ENCODE data around the gene RAB40C. TPM values are rescaled to one million over a fixed set of nuclear protein-coding genes. Genes with fewer than 3 reads are reported as not detected.

The RAB40C gene
- total and polyA plus RNA-seq, 2 donors (not counting 1 experiment from before 2014, with no cell fraction given): 3.2 to 11.6 TPM

GRCh38 chr16:677316-678190, 87.7 kb downstream of the RAB40C start:
- no peak overlapping the region for H3K4me2 ChIP-seq (ENCODE audit: extremely low read depth, insufficient read depth, low read length)
- H3K27ac ChIP-seq (ENCODE audit: insufficient read depth, low read length): no peak overlapping the region
- peaks cover 16% of the 10 kb centered on the region for H3K36me3 ChIP-seq (ENCODE audit: control insufficient read depth, insufficient read depth, low read length)
- H2AFZ ChIP-seq (ENCODE audit: low read length): no peak overlapping the region
- no peak for DNase-seq (ENCODE audit: low read depth in 2 of 2)
- peaks cover 16% of the 10 kb centered on the region for H3K4me1 ChIP-seq (ENCODE audit: control insufficient read depth, extremely low read depth, insufficient read depth, low read length)
- H3K9ac ChIP-seq (ENCODE audit: insufficient read depth, low read length): no peak overlapping the region
- H3K4me3 ChIP-seq (replicated peaks in 1 of 4; ENCODE audit: control extremely low read depth in 1 of 4, insufficient read depth in 1 of 4, low read depth in 3 of 4, low read length in 4 of 4): no peak overlapping the region
- H3K79me2 ChIP-seq (ENCODE audit: control insufficient read depth, insufficient read depth, low read length): peaks cover 19% of the 10 kb centered on the region
- H3K9me3 ChIP-seq (ENCODE audit: control insufficient read depth, insufficient read depth, low read depth, low read length): no peaks in the 10 kb centered on the region
- no peaks in the 10 kb centered on the region for H4K20me1 ChIP-seq (ENCODE audit: control insufficient read depth, extremely low read depth, insufficient read depth, low read length)
- TF ChIP-seq CTCF (conservative IDR thresholded peaks at IDR 0.05 in 1 of 2, IDR thresholded peaks at IDR 0.05 in 1 of 2; ENCODE audit: low read depth in 1 of 2, low read length in 2 of 2): no peak
- no peak for TF ChIP-seq EZH2 (IDR thresholded peaks at IDR 0.05; ENCODE audit: low read length, missing control alignments)
- H3K27me3 ChIP-seq (ENCODE audit: control insufficient read depth, insufficient read depth, low read length): no peaks in the 10 kb centered on the region

- peaks cover 26% of the 10 kb centered on the region for H3K79me2 ChIP-seq (ENCODE audit: control insufficient read depth, insufficient read depth, low read length)
- no peak for DNase-seq (ENCODE audit: low read depth in 2 of 2)
- TF ChIP-seq EZH2 (IDR thresholded peaks at IDR 0.05; ENCODE audit: low read length, missing control alignments): no peak
- no peak for TF ChIP-seq CTCF (conservative IDR thresholded peaks at IDR 0.05 in 1 of 2, IDR thresholded peaks at IDR 0.05 in 1 of 2; ENCODE audit: low read depth in 1 of 2, low read length in 2 of 2)
- H3K4me1 ChIP-seq (ENCODE audit: control insufficient read depth, extremely low read depth, insufficient read depth, low read length): peaks cover 18% of the 10 kb centered on the region
- peaks cover 19% of the 10 kb centered on the region for H3K36me3 ChIP-seq (ENCODE audit: control insufficient read depth, insufficient read depth, low read length)
- H3K27me3 ChIP-seq (ENCODE audit: control insufficient read depth, insufficient read depth, low read length): no peaks in the 10 kb centered on the region
- no peaks in the 10 kb centered on the region for H3K9me3 ChIP-seq (ENCODE audit: control insufficient read depth, insufficient read depth, low read depth, low read length)
- H4K20me1 ChIP-seq (ENCODE audit: control insufficient read depth, extremely low read depth, insufficient read depth, low read length): no peaks in the 10 kb centered on the region
- H2AFZ ChIP-seq (ENCODE audit: low read length): no peak overlapping the region
- H3K4me2 ChIP-seq (ENCODE audit: extremely low read depth, insufficient read depth, low read length): no peak overlapping the region
- H3K4me3 ChIP-seq (replicated peaks in 1 of 4; ENCODE audit: control extremely low read depth in 1 of 4, insufficient read depth in 1 of 4, low read depth in 3 of 4, low read length in 4 of 4): no peak overlapping the region
- no peak overlapping the region for H3K9ac ChIP-seq (ENCODE audit: insufficient read depth, low read length)
- H3K27ac ChIP-seq (ENCODE audit: insufficient read depth, low read length): no peak overlapping the region
These were observed 88.5 kb downstream of the RAB40C start for GRCh38 chr16:678209-678857.

Other genes starting within 250 kb of the RAB40C start
- gene AXIN1, start 237.3 kb upstream of the RAB40C start, total RNA-seq: 18.2 and 18.7 TPM in 2 replicates
- gene AXIN1, start 237.3 kb upstream of the RAB40C start, polyA plus RNA-seq: 5.1 and 7.2 TPM in 2 replicates
- 53.7 and 65.2 TPM in 2 replicates for gene MRPL28, start 219.5 kb upstream of the RAB40C start, total RNA-seq
- 86.5 and 133 TPM in 2 replicates for gene MRPL28, start 219.5 kb upstream of the RAB40C start, polyA plus RNA-seq
- 48.8 and 82.7 TPM in 2 replicates for gene PGAP6, start 208.1 kb upstream of the RAB40C start, total RNA-seq
- gene PGAP6, start 208.1 kb upstream of the RAB40C start, polyA plus RNA-seq: 46.2 and 73.2 TPM in 2 replicates
- gene NME4, start 192.9 kb upstream of the RAB40C start, total RNA-seq: 51.9 and 71.7 TPM in 2 replicates
- gene NME4, start 192.9 kb upstream of the RAB40C start, polyA plus RNA-seq: 114 and 121 TPM in 2 replicates
- 6.4 and 12.1 TPM in 2 replicates for gene DECR2, start 188.2 kb upstream of the RAB40C start, total RNA-seq
- 10.8 and 12.0 TPM in 2 replicates for gene DECR2, start 188.2 kb upstream of the RAB40C start, polyA plus RNA-seq
- gene RAB11FIP3, start 164.4 kb upstream of the RAB40C start, total RNA-seq: 17.5 and 22.1 TPM in 2 replicates
- 7.3 and 11.9 TPM in 2 replicates for gene RAB11FIP3, start 164.4 kb upstream of the RAB40C start, polyA plus RNA-seq
- 16.4 and 21.3 TPM in 2 replicates for gene CAPN15, start 62.4 kb upstream of the RAB40C start, total RNA-seq
- 4.1 and 7.8 TPM in 2 replicates for gene CAPN15, start 62.4 kb upstream of the RAB40C start, polyA plus RNA-seq
- not detected in 2 replicates for gene PRR35, start 29.7 kb upstream of the RAB40C start, total RNA-seq
- gene PRR35, start 29.7 kb upstream of the RAB40C start, polyA plus RNA-seq: not detected in 2 replicates
- 2.1 and 3.3 TPM in 2 replicates for gene NHLRC4, start 23.1 kb upstream of the RAB40C start, total RNA-seq
- gene NHLRC4, start 23.1 kb upstream of the RAB40C start, polyA plus RNA-seq: 0.34 and 0.66 TPM in 2 replicates
- gene PIGQ, start 20.1 kb upstream of the RAB40C start, total RNA-seq: 20.5 and 22.3 TPM in 2 replicates
- 11.2 and 13.0 TPM in 2 replicates for gene PIGQ, start 20.1 kb upstream of the RAB40C start, polyA plus RNA-seq
- gene WFIKKN1, start 40.9 kb downstream of the RAB40C start, total RNA-seq: under 0.01 and 0.17 TPM in 2 replicates
- gene WFIKKN1, start 40.9 kb downstream of the RAB40C start, polyA plus RNA-seq: not detected in 2 replicates
- 71.7 and 75.2 TPM in 2 replicates for gene METTL26, start 46.2 kb downstream of the RAB40C start, total RNA-seq
- 39.2 and 49.7 TPM in 2 replicates for gene METTL26, start 46.2 kb downstream of the RAB40C start, polyA plus RNA-seq
- gene MCRIP2, start 51.8 kb downstream of the RAB40C start, total RNA-seq: 18.0 and 21.8 TPM in 2 replicates
- gene MCRIP2, start 51.8 kb downstream of the RAB40C start, polyA plus RNA-seq: 2.8 and 3.4 TPM in 2 replicates
- gene WDR90, start 59.3 kb downstream of the RAB40C start, total RNA-seq: 4.6 and 4.8 TPM in 2 replicates
- gene WDR90, start 59.3 kb downstream of the RAB40C start, polyA plus RNA-seq: 2.9 and 4.4 TPM in 2 replicates
- gene RHOT2, start 78.1 kb downstream of the RAB40C start, total RNA-seq: 27.7 and 29.6 TPM in 2 replicates
- gene RHOT2, start 78.1 kb downstream of the RAB40C start, polyA plus RNA-seq: 35.4 and 39.7 TPM in 2 replicates
- 2.6 and 7.1 TPM in 2 replicates for gene RHBDL1, start 85.6 kb downstream of the RAB40C start, total RNA-seq
- 0.76 and 1.4 TPM in 2 replicates for gene RHBDL1, start 85.6 kb downstream of the RAB40C start, polyA plus RNA-seq
- 114 and 133 TPM in 2 replicates for gene STUB1, start 90.3 kb downstream of the RAB40C start, total RNA-seq
- 94.6 and 146 TPM in 2 replicates for gene STUB1, start 90.3 kb downstream of the RAB40C start, polyA plus RNA-seq
- gene JMJD8, start 94.3 kb downstream of the RAB40C start, total RNA-seq: 19.8 and 23.8 TPM in 2 replicates
- 31.5 and 37.8 TPM in 2 replicates for gene JMJD8, start 94.3 kb downstream of the RAB40C start, polyA plus RNA-seq
- 5.6 and 6.1 TPM in 2 replicates for gene WDR24, start 100.3 kb downstream of the RAB40C start, total RNA-seq
- 2.1 and 3.5 TPM in 2 replicates for gene WDR24, start 100.3 kb downstream of the RAB40C start, polyA plus RNA-seq
- gene FBXL16, start 115.7 kb downstream of the RAB40C start, total RNA-seq: not detected in 2 replicates
- 0.07 and 0.14 TPM in 2 replicates for gene FBXL16, start 115.7 kb downstream of the RAB40C start, polyA plus RNA-seq
- gene METRN, start 125.1 kb downstream of the RAB40C start, total RNA-seq: 35.3 and 37.5 TPM in 2 replicates
- gene METRN, start 125.1 kb downstream of the RAB40C start, polyA plus RNA-seq: 5.3 and 6.1 TPM in 2 replicates
- gene ANTKMT, start 131.1 kb downstream of the RAB40C start, total RNA-seq: 24.9 and 31.5 TPM in 2 replicates
- 4.5 and 6.1 TPM in 2 replicates for gene ANTKMT, start 131.1 kb downstream of the RAB40C start, polyA plus RNA-seq
- 1.0 and 1.8 TPM in 2 replicates for gene CCDC78, start 136.4 kb downstream of the RAB40C start, total RNA-seq
- 0.50 and 0.64 TPM in 2 replicates for gene CCDC78, start 136.4 kb downstream of the RAB40C start, polyA plus RNA-seq
- 14.1 and 16.3 TPM in 2 replicates for gene HAGHL, start 137.0 kb downstream of the RAB40C start, total RNA-seq
- gene HAGHL, start 137.0 kb downstream of the RAB40C start, polyA plus RNA-seq: 3.1 and 3.7 TPM in 2 replicates
- gene CIAO3, start 150.9 kb downstream of the RAB40C start, total RNA-seq: 31.0 and 38.0 TPM in 2 replicates
- gene CIAO3, start 150.9 kb downstream of the RAB40C start, polyA plus RNA-seq: 9.3 and 14.2 TPM in 2 replicates
- not detected in 2 replicates for gene MSLN, start 170.7 kb downstream of the RAB40C start, total RNA-seq
- gene MSLN, start 170.7 kb downstream of the RAB40C start, polyA plus RNA-seq: not detected in 2 replicates
- 15.9 and 16.2 TPM in 2 replicates for gene RPUSD1, start 198.3 kb downstream of the RAB40C start, total RNA-seq
- gene RPUSD1, start 198.3 kb downstream of the RAB40C start, polyA plus RNA-seq: 8.2 and 10.3 TPM in 2 replicates
- 1.3 and 4.3 TPM in 2 replicates for gene CHTF18, start 198.6 kb downstream of the RAB40C start, total RNA-seq
- 1.1 and 5.7 TPM in 2 replicates for gene CHTF18, start 198.6 kb downstream of the RAB40C start, polyA plus RNA-seq
- not detected in 2 replicates for gene GNG13, start 210.7 kb downstream of the RAB40C start, total RNA-seq
- gene GNG13, start 210.7 kb downstream of the RAB40C start, polyA plus RNA-seq: not detected in 2 replicates

Measured in fibroblast of lung (primary cell).